ENCODE data around the gene RPS6KA2.
"Not testable (repeated sequence)": the region's sequence is repeated elsewhere in the genome, so short reads cannot be mapped to it uniquely, and the experiment has no call there.

Gene RPS6KA2

DNA sequence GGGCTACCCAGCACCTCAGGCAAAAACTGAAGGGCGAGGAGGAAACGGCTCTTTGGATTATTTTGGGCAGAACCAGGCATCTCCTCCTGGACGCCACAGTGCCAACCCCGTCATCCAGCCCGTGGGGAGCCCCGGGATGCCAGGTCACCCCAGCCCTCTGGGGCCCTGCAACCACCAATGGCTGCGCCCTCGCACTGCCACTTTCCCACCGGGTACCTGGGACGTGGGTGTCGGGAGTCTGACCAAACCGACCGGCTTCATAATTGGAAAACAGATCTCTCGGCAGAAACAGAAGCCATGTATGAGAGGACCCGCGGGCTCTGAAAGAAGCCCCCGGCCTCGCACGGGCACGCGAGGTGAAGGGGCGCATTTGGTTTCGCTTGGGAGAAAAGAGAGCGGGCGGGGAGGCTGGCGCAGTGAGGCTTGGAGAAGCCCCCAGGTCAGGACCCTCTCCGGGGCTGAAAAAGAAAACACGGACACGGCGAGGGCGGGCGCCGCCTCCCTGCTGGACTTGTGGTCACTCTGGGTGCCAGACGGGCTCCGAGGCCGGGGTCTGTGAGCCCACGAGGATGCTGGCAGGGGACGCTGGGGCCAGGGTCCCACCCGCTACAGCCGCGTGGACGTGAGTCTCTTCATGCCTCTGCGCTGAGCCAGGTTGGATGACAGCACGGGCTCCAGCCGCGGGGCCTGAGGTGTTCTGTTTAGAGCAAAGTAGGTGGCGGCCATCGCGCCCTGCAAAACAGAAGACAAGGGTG lies 214.7 kb downstream of the RPS6KA2 start:
- no peak for FAIRE-seq

DNA sequence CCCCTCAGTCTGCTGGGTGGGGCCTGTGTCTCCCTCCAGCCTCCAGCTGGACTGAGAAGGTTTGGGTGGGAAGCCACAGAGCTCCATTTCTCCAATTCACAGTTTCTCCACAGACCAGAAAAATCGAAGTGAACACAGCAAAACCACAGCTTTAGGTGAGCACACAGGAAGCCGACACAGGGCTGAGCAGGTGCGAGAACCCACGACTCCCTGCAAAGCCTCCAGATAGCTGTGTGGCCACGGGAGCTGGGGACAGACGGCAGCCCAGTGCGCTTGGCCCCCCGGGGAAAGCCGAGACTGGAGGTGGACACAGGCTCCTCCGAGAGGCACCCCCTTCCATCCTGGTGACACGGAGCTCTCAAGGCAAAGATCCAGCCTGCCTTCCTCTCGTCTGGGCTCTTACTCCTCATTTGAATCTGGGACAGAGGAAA lies 215.3 kb downstream of the RPS6KA2 start:
- FAIRE-seq: no peak

DNA sequence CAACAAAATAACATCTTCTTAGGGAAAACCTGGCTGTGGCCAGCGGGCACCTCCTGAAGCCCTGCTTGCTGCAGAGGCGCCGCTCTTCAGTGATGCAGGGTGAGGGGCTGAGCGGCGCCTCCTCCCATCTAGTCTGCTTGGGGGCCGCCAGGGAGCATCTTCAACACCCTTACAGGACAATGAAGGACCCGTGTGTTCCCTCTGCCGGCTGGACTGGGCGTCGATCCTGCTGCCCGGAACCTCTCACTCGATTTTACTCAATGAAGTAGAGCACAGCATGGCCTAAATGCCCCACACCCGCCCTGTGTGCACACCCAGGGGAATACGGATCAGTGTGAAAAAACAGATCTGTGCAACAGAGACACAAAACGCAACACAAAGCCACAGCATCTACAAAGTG lies 215.8 kb downstream of the RPS6KA2 start:
- no peak for FAIRE-seq

DNA sequence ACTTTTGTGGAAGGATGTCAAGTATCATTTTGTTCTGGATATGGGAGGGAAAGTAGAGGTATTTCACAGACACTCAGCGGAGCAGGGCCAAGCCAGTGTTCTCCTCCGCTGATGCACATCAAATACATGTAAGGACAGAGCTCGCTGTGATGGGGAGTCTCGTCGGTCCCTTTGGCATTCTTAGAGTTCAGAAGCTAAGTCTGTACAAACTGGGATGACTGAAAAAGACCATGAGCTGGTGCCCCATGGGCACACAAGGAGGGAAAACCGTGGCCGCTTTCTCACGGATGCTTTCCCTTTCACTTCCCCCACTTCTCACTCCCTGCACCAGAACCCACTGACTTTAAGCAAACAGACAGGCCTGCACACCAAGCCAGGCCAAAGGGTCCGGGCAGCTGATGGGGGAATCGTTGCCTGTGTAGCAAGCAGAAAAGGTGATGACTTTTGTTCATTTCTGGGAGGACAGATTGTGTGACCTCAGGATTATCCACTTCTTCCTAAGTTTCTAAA lies 216.6 kb downstream of the RPS6KA2 start:
- no peak for FAIRE-seq

DNA sequence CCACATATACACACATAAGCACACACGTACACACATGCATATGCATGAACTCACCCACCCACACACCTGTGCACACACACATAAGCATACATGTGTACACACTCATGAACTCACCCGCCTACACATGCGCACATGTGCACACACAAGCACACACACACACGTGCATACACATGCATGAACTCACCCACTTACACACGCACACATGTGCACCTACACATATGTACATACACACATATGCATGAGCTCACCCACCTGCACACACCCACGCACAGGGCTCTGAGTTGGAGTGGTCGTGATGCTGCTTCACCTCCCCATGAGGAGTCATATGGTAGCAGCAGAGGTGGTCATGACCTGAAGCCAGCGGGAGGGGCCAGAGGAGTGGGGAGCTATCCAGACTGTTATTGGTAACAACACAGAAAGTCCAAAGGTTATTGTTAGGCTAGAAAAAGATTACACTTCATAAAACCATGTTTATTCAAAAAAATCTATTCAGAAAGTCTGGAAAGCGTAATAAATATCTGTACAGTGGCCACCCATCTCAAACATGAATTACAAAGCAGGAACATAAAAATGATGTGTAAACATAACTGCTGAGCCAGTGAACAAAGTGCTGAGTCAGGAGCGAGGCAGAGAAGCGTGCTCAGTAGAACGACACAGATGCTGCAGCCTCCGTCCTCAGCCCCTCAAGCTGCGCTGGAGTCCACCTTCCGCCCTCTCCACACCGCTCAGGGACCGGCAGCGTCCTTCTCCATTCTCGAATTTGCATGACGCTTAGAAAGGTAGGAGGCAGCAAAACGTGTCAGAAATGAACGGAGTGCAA lies 217.9 kb downstream of the RPS6KA2 start:
- no peak for FAIRE-seq

DNA sequence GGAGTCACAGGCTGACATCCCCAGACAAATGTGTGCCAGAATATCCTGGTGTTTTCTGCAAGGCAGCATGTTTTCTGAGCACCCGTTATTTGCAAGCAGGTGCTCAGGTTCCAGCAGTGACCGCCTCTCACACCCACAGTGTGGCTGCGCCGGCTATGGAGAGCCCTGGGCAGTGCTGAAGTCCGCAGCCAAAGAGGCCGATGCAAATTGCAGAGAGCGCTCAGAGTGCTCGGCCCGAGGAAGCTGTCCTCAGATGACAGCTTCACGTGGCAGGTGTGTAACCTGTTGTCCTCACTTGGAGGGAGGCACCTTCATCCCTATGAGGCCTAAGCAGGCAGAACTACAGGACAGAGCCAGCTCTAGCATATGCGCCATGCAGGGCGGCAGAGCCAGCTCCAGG lies 220.9 kb downstream of the RPS6KA2 start:
- no peak for FAIRE-seq

DNA sequence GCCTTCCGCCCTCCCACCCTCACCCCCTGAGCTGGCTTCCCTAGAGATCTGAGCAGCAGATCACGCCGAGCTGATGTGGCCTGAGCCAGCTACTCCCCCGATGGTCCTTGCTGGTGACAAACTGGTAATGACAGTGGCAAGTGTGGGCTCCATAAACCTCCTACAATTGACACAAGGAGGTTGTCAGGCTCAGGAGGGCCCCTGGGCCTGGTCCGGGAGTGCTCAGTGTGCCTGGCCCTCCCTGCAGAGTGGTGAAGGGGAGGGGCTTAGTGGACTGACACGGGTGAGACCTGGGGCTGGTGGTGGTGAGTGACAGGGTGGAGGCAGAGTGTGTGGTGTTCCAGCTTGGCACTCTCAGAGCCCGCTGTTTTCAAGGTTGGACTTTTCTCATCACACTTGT lies 221.7 kb downstream of the RPS6KA2 start:
- no peak for FAIRE-seq

DNA sequence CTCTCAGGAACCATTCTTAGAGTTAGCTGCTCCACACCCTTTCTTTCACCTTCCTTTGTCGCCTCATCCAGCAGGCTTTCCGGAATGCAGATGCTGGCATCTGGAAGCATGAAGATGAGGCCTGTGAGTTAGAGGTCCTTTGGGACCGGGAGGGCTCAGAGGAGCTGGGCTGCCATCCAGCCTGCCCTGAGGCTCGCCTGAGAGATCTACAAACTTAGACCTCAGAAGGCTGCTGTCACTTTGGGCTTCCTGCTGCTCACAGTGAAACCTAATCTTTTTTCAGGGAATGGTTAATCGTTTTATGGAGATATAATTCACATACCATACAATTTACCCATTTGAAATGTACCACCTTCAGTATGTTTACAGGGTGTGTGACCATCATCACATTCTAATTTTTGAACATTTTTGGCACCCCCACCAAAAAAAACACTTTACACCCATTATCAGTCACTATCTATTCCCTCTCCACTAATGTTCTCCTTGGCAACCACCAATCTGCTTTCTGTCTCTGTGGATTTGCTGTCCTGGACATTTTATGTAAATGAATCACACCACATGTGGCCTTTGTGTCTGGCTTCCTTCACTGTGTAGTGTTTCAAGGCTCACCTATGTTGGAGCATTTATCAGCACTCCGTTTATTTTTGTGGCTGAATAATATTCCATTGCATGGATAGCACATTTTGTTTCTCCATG lies 224.3 kb downstream of the RPS6KA2 start:
- no peak for FAIRE-seq

DNA sequence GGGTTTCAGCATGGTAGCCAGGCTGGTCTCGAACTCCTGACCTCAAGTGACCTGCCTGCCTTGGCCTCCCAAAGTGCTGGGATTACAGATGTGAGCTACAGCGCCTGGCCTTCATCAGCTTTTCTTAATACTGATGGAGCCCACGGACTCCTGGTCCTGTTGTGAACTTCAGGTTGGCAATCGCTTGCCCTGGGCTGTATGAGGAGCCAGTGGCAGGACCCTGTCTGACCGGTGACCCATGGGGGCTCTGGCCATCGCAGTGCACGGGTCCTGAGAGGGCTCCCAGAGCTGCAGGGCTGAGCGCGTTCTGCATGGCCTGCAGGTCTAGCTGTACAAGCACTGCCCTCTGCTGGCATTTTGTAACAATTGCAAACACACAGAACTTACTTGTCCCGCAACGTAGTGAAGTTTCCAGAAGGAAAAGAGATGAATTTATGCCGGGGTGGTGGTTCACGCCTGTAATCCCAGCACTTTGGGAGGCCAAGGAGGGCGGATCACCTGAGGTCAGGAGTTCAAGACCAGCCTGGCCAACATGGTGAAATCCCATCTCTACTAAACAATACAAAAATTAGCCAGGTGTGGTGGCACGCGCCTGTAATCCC lies 226.3 kb downstream of the RPS6KA2 start:
- FAIRE-seq: not testable (repeated sequence)

DNA sequence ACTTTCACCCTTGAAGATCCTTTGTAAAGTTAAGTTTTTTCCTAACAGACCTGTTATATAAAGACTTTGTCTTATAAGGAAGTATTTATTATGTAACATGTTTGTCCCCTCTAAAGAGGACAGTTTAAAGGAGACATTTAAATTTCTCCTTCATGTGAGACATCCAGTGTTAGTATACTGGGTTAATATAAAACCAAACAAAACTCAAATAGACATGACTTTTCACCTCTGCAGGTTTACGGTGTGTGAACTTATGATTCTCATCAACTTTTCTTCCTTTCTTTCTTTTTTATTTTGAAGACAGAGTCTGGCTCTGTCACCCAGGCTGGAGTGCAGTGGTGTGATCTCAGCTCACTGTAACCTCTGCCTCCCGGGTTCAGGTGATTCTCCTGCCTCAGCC lies 226.9 kb downstream of the RPS6KA2 start:
- no peak for FAIRE-seq

DNA sequence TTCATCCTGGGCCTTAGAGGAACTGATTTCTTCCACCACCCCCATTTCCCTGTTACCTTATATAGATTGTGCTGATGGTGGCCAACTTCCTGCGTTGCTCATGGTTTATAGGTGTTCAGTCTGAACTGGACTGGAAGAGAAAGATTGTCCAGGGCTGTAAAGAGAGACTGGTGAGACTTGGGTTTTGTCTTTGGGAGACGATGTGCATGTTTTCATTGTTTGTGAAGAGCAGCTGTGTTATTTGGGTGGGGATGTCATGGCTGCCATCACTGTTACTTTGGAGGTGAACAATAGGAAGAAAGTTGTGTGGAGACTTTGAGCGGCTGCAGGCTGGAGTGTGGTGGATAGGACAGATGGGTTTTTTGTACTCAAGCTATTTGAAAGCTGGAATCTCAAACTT lies 228.7 kb downstream of the RPS6KA2 start:
- no peak for FAIRE-seq

DNA sequence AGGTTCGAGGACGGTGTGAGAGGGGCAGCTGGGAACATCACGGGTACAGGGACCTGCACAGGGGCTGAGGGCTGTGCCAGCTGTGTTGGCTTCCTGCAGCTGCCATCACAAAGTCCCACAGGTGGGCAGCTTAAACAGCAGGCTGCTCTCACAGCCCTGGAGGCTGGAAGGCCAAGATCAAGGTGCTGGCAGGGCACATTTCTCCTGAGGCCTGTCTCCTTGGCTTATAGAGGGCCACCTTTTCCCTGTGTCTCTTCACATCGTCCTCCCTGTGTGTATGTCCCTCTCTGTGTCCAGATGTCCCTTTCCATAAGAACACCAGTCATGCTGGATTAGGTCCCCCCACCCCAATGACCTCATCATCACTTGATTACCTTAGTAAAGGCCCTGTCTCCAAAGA lies 229.2 kb downstream of the RPS6KA2 start:
- FAIRE-seq: no peak

DNA sequence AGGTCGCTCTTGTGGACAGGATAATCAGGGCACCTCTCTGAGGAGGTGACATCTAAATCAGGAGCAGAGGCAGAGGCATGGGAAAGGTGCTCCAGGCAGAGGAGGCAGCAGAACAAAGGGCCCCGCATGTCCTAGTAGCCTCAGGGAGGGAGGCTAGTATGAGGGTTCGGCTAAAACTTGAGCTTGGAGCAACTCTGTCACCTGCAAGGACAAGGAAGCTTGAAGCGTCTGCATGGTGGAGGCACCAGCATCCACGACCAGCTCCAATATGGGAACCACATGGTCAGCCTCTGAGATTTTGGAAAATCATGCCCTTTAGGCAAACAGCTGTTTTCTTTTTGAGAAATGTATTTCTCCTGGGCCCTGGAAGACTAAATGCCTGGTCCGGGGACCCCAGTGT lies 231.3 kb downstream of the RPS6KA2 start:
- FAIRE-seq: no peak

DNA sequence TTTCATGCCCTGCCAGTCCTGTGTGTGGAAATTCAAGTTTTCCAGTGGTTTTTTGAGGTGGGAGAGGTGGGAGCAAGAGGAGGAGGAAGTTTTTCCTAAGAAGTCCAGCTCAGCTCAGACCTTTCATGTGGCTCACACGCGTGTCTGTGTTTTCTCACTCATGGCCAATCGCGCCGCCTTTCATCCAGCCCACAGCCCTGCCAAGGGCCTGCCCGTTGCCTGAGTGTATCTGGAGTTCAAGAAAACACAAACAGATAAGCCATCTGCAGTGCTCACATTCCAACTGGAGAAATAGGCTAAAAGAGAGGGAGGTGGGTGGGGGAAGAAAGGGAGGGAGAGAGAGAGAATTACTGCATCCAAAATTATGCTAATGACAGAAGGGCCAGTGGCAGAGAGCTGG lies 231.7 kb downstream of the RPS6KA2 start:
- FAIRE-seq: no peak

DNA sequence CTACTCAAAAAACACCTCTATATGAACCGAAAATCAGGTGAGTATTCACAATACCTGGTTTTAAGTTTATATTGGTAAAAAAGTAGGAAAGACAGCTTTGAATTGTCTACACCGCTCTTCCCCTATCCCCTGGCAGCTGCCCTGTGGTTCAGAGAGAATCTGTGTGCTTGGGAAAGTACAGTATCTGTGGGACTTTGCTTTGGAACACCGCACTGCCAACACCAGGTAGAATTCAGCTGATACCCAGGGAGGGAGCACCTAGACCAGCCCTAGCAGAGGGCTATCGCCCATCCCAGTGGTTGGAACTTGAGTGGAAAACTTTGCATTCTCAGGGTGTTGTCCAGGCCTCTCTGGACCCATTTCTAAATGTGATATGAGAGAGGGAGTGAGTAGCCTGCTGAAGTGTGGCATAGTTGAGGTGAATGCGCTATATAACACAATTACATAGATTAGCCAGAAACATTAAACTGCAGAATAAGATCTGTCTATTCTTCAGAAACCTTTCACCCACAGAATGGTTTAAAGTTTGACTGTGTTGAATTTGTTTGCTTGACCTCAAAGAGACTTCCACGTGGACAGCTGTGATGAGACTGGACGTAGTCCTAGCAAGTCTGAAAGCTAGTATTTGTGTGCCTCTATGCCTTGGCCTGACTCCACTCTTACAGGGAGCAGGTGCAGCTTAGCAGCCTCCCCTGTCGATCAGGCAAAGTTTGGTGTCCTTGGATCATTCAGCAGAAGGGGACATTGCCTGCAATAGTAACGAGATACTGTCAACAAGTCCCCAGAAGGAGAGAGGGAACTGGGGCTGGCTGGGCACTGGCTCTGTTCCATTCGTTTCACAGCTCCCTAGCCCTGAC lies 232.8 kb downstream of the RPS6KA2 start:
- FAIRE-seq: no peak

DNA sequence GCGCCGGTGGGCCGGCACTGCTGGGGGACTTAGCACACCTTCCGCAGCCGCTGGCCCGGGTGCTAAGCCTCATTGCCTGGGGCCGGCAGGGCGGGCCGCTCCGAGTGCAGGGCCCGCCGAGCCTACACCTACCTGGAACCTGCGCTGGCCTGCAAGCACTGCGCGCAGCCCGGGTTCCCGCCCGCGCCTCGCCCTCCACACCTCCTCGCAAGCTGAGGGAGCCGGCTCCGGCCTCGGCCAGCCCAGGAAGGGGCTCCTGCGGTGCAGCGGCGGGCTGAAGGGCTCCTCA lies 233.6 kb downstream of the RPS6KA2 start:
- FAIRE-seq: no peak

DNA sequence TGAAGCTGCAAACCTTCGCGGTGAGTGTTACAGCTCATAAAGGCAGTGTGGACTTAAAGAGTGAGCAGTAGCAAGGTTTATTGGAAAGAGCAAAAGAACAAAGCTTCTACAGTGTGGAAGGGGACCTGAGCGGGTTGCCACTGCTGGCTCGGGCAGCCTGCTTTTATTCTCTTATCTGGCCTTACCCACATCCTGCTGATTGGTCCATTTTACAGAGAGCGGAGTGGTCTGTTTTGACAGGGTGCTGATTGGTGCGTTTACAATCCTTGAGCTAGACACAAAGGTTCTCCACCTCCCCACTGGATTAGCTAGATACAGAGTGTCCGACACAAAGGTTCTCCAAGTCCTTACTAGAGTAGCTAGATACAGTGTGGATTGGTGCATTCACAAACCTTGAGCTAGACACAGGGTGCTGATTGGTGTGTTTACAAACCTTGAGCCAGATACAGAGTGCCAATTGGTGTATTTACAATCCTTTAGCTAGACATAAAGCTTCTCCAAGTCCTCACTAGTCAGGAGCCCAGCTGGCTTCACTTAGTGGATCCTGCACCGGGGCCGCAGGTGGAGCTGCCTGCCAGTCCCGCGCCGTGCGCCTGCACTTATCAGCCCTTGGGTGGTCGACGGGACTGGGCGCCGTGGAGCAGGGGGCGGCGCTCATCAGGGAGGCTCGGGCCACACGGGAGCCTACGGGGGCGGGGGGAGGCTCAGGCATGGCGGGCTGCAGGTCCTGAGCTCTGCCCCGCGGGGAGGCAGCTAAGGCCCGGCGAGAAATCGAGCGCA lies 234.1 kb downstream of the RPS6KA2 start:
- not testable (repeated sequence) for FAIRE-seq

DNA sequence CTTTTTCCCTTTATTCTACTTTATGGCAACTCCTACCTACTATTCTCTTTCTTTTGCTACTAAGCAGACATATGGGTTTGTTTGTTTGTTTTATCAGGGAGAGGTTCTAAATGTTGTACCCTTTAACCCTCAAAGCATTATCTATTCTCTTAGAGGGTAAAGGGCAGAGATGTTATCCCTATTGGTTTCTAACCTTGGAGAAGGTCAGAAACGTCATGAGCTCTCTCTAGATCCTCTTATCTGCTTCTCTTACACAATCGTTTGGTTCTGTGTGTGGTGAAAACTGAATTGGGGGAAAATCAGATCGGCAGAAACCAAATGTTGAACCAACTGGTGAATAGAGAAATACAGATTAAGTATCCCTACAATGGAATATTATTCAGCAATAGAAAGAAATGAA lies 237.9 kb downstream of the RPS6KA2 start:
- no peak for FAIRE-seq

DNA sequence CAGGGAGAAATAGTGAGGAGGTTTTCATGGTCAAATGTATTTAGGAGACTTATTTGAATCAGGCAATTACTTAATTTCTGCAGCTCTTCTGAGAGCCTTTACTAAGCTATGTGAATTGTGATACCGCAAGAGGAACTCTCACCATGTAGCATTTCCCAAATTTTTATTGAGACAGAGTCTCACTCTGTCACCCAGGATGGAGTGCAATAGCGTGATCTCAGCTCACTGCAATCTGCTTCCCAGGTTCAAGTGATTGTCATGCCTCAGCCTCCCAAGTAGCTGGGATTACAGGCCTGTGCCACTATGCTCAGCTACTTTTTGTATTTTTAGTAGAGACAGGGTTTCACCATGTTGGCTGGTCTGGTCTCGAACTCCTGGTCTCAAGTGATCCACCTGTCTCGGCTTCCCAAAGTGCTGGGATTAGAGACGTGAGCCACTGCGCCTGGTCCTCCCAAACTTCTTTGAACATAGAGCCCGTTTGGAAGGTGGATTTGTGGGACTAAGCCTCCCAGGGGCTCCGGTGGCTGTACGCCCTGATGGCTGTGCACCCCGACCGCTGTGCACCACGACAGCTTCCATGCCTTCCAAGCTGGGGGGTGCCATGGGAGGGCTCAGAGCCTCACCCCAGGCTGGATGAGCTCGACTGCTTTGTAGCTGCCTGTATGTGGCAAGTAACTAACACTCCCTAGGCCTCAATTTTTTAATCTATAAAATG lies 238.6 kb downstream of the RPS6KA2 start:
- no peak for FAIRE-seq

DNA sequence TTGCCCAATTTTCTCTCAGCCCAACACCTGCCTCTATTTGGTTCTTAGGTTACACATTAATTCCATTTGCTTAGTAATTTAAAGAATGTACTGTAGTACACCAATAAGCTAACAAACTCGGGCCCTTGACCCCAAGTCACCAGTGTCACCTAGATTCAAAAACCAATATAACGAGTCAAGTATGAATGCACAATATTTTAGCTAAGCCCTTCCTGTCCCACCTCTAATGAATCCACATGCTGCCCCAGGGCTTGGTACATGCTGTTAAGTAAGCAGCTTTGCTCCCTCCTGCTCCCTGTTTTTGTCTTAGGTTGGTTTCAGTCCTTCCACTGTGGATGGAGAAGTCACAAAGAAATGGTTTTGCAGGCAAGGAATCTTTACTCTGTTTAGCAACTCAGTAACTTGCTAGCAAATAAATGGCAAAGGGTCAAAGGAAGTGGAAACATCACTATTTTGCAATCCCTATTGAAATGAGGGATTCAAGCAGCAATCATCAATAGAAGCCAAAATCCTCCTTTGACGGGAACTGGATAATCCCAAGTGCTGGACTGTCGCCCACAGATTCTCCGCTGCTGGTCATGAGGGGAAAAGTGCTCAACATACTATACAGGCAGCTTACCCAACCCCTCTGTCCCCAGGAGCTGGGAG lies 239.3 kb downstream of the RPS6KA2 start:
- no peak for FAIRE-seq

Data from islet of Langerhans (tissue), 1 donor.